ENCODE results near the gene TMPRSS12. TPM values are rescaled to one million over a fixed set of nuclear protein-coding genes. Genes with fewer than 3 reads are reported as not detected.
"Not testable (repeated sequence)": the region's sequence is repeated elsewhere in the genome, so short reads cannot be mapped to it uniquely, and the experiment has no call there.

The TMPRSS12 gene
- total RNA-seq, 1 experiment from 2014 or later, result not detected

GRCh38 chr12:50929831-50930230 lies 87.1 kb downstream of the TMPRSS12 start:
- ATAC-seq, result no peak
- Histone ChIP-seq H3K4me2 (ENCODE audit: low read length) (no peak overlapping the region), H3K79me2 (ENCODE audit: insufficient read depth, low read length) (no peaks in the 10 kb centered on the region), H2AFZ (ENCODE audit: low read depth, low read length, poor library complexity, severe bottlenecking) (no peak overlapping the region), H3K9me2 (ENCODE audit: insufficient read depth) (no peaks in the 10 kb centered on the region), H3K9me3 (ENCODE audit: control insufficient read depth in 1 of 2, insufficient read depth in 1 of 2, low read depth in 1 of 2, low read length in 2 of 2) (no peaks in the 10 kb centered on the region), H3K9ac (ENCODE audit: low read length) (no peak overlapping the region), H4K20me1 (ENCODE audit: insufficient read depth) (no peaks in the 10 kb centered on the region), H3K4me3 (replicated peaks in 1 of 2; ENCODE audit: low read depth in 1 of 2, low read length in 2 of 2) (no peak overlapping the region), H3K27me3 (ENCODE audit: insufficient read depth, low read length) (no peaks in the 10 kb centered on the region), H3K27ac (ENCODE audit: low read depth, low read length) (no peak overlapping the region), H3K36me3 (ENCODE audit: control insufficient read depth in 1 of 2, insufficient read depth in 2 of 2, low read length in 2 of 2) (no peaks in the 10 kb centered on the region), H3K4me1 (ENCODE audit: control insufficient read depth in 1 of 2, insufficient read depth in 2 of 2, low read length in 2 of 2) (peaks cover 5 to 6% of the 10 kb centered on the region in 2 experiments; a peak in 3 of 4 replicates)
- CTCF ChIA-PET, result no interaction called here
- TF ChIP-seq FOSL1 (IDR thresholded peaks at IDR 0.05; ENCODE audit: low read depth), result no peak
- no peak for TF ChIP-seq EGR1 (IDR thresholded peaks at IDR 0.05; ENCODE audit: low read depth)
- TF ChIP-seq TCF7L2 (IDR thresholded peaks at IDR 0.05; ENCODE audit: borderline replicate concordance, extremely low read depth, insufficient read depth, insufficient read length), result no peak
- no peak for TF ChIP-seq SRF (IDR thresholded peaks at IDR 0.05; ENCODE audit: low read depth)
- no peak for TF ChIP-seq MAX (IDR thresholded peaks at IDR 0.05)
- no peak for TF ChIP-seq ZBTB33 (IDR thresholded peaks at IDR 0.05; ENCODE audit: extremely low read depth, insufficient replicate concordance, low read length)
- RAD21 ChIA-PET (ENCODE audit: low non-redundant PET in 1 of 2, low total read pairs in 2 of 2, uncharacterized antibody in 2 of 2, unreplicated experiment in 2 of 2), result no interaction called here
- POLR2A ChIA-PET, result interaction anchor here (0.7 kb wide), 1 partner anchor 149 kb away, joined by 3 read pairs; no protein-coding TSS in a partner anchor
- intact Hi-C loops (cut with micrococcal nuclease), result no loop called here
- no TSS peak for BruUV-seq (replicated peaks)
- no peak for DNase-seq (ENCODE audit: low read depth, low spot score)

- H3K4me3 ChIP-seq (replicated peaks in 1 of 2; ENCODE audit: low read depth in 1 of 2, low read length in 2 of 2); H3K27ac ChIP-seq (ENCODE audit: low read depth, low read length); ATAC-seq; H3K4me2 ChIP-seq (ENCODE audit: low read length); CTCF ChIA-PET; H3K9me3 ChIP-seq (ENCODE audit: control insufficient read depth in 1 of 2, insufficient read depth in 1 of 2, low read depth in 1 of 2, low read length in 2 of 2); H3K9ac ChIP-seq (ENCODE audit: low read length); H3K36me3 ChIP-seq (ENCODE audit: control insufficient read depth in 1 of 2, insufficient read depth in 2 of 2, low read length in 2 of 2); RAD21 ChIA-PET (ENCODE audit: low non-redundant PET in 1 of 2, low total read pairs in 2 of 2, uncharacterized antibody in 2 of 2, unreplicated experiment in 2 of 2); H3K4me1 ChIP-seq (ENCODE audit: control insufficient read depth in 1 of 2, insufficient read depth in 2 of 2, low read length in 2 of 2); DNase-seq (ENCODE audit: low read depth, low spot score); H3K9me2 ChIP-seq (ENCODE audit: insufficient read depth); H2AFZ ChIP-seq (ENCODE audit: low read depth, low read length, poor library complexity, severe bottlenecking); H4K20me1 ChIP-seq (ENCODE audit: insufficient read depth); H3K79me2 ChIP-seq (ENCODE audit: insufficient read depth, low read length); H3K27me3 ChIP-seq (ENCODE audit: insufficient read depth, low read length); intact Hi-C loops (cut with micrococcal nuclease); BruUV-seq (replicated peaks): not testable (repeated sequence)
- POLR2A ChIA-PET, result interaction anchor here (0.7 kb wide), 1 partner anchor 150 kb away, joined by 3 read pairs; no protein-coding TSS in a partner anchor
Observed at GRCh38 chr12:50930477-50930876, 87.8 kb downstream of the TMPRSS12 start.

Measured in HCT116 (cell line).